Brain microvascular endothelial cell (primary cell): ENCODE measurements around the gene CDC42EP3.

Experiments
- DNase-seq: peaks from one replicate; pipeline ENCODE4 v3.0.0-alpha.2; 2020
- H3K27ac ChIP-seq: fragments of 250-450 bp; sonication (Bioruptor Pico); 2 replicates; pipeline ENCODE4 v1.5.1; 2020; ENCODE audit warnings: mild to moderate bottlenecking, moderate library complexity
- H3K27me3 ChIP-seq: fragments of 250-450 bp; sonication (Bioruptor Pico); replicated peaks from 2 replicates; pipeline ENCODE4 v1.5.1; 2020; ENCODE audit warnings: mild to moderate bottlenecking
- H3K36me3 ChIP-seq: fragments of 250-450 bp; sonication (Bioruptor Pico); replicated peaks from 2 replicates; pipeline ENCODE4 v1.5.1; 2020; ENCODE audit warnings: mild to moderate bottlenecking
- H3K4me3 ChIP-seq: 2 replicates; pipeline ENCODE4 v1.5.1; 2011; ENCODE audit warnings: low read depth, mild to moderate bottlenecking, control low read depth, low read length, moderate library complexity
- CTCF ChIP-seq: IDR thresholded peaks from 2 replicates; pipeline ENCODE4 v1.5.1; 2011; ENCODE audit warnings: low read depth, mild to moderate bottlenecking, moderate library complexity, low read length, control low read depth, inconsistent platforms; ENCODE audit errors: missing control alignments
- in situ Hi-C: cut with HindIII; loops from 2 replicates; pipeline ENCODE4 v1.10.0; 2017; ENCODE audit warnings: low sequenced_read_pairs, low pct_ligation_motif_present

The CDC42EP3 gene

GRCh38 chr2:37612382-37612781, 59.1 kb downstream of the CDC42EP3 start:
- Histone ChIP-seq H3K4me3 (no peak overlapping the region), H3K36me3 (no peaks in the 10 kb centered on the region), H3K27me3 (no peaks in the 10 kb centered on the region), H3K27ac (no peak overlapping the region)
- DNase-seq = no peak
- no peak for TF ChIP-seq CTCF
- in situ Hi-C loops = no loop called here

GRCh38 chr2:37610638-37611289, 60.7 kb downstream of the CDC42EP3 start:
- H3K27ac ChIP-seq = no peak overlapping the region
- no peak for DNase-seq
- no peak for TF ChIP-seq CTCF
- no peaks in the 10 kb centered on the region for H3K36me3 ChIP-seq
- in situ Hi-C loops = no loop called here
- H3K27me3 ChIP-seq = no peaks in the 10 kb centered on the region
- no peak overlapping the region for H3K4me3 ChIP-seq

GRCh38 chr2:37609782-37610181, 61.7 kb downstream of the CDC42EP3 start:
- in situ Hi-C loops = no loop called here
- no peak for TF ChIP-seq CTCF
- DNase-seq = no peak
- H3K27ac ChIP-seq = no peak overlapping the region
- no peaks in the 10 kb centered on the region for H3K36me3 ChIP-seq
- H3K27me3 ChIP-seq = no peaks in the 10 kb centered on the region
- no peak overlapping the region for H3K4me3 ChIP-seq

- Histone ChIP-seq H3K4me3 (no peak overlapping the region), H3K27me3 (no peaks in the 10 kb centered on the region), H3K36me3 (no peaks in the 10 kb centered on the region), H3K27ac (no peak overlapping the region)
- no peak for TF ChIP-seq CTCF
- no peak for DNase-seq
- in situ Hi-C loops = no loop called here
These were observed 66.7 kb downstream of the CDC42EP3 start for GRCh38 chr2:37604716-37605115.

GRCh38 chr2:37602702-37603101, 68.7 kb downstream of the CDC42EP3 start:
- in situ Hi-C loops = no loop called here
- H3K27ac ChIP-seq = no peak overlapping the region
- H3K4me3 ChIP-seq = no peak overlapping the region
- H3K36me3 ChIP-seq = no peaks in the 10 kb centered on the region
- DNase-seq = no peak
- H3K27me3 ChIP-seq = no peaks in the 10 kb centered on the region
- no peak for TF ChIP-seq CTCF

GRCh38 chr2:37602040-37602439, 69.4 kb downstream of the CDC42EP3 start:
- no peak for DNase-seq
- no peaks in the 10 kb centered on the region for H3K36me3 ChIP-seq
- no peak overlapping the region for H3K4me3 ChIP-seq
- no peak overlapping the region for H3K27ac ChIP-seq
- H3K27me3 ChIP-seq = no peaks in the 10 kb centered on the region
- TF ChIP-seq CTCF = no peak
- in situ Hi-C loops = no loop called here
